ENCODE measurements around the gene LHPP.

DNA sequence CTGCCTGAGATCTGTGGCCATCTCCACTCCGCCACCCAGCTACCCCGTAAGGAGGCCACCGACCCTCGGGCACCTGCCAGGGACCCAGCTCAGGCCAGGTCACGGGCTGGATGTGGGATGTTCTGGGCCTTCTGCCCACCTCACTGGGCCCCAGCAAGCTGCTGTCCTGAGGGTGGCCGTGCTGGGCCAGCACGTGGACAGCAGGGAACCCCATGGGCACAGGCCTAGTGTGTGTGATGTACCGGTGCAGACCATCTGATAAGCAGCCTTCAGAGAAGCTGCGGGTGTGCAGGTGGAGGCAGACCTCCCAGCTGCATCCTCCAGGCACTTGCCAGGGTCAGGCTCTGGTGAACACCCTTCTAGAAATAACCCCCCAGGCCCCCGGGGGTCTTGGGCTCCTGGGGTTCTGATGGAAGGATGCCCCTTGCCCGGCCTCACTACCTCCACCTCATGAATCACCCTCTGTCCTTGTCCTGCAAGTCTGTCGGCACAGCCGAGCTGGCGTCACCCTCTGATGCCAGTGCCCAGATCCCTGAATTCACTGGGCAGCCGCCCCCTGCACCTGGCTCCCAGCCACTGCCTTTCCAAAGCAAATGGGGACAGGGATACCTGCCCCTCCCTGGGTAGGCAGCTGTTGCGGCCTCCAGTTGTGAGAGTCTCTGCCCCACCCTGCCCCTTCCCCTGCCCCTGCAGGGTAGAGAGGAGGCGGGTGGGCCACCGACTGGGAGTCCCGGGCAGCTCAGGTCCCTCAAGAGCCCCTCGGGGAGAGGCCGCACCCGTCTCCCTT, 142.8 kb downstream of the LHPP start:
- TF ChIP-seq POLR2A (IDR thresholded peaks at IDR 0.05) = no peak
- TF ChIP-seq, protein P1, sequence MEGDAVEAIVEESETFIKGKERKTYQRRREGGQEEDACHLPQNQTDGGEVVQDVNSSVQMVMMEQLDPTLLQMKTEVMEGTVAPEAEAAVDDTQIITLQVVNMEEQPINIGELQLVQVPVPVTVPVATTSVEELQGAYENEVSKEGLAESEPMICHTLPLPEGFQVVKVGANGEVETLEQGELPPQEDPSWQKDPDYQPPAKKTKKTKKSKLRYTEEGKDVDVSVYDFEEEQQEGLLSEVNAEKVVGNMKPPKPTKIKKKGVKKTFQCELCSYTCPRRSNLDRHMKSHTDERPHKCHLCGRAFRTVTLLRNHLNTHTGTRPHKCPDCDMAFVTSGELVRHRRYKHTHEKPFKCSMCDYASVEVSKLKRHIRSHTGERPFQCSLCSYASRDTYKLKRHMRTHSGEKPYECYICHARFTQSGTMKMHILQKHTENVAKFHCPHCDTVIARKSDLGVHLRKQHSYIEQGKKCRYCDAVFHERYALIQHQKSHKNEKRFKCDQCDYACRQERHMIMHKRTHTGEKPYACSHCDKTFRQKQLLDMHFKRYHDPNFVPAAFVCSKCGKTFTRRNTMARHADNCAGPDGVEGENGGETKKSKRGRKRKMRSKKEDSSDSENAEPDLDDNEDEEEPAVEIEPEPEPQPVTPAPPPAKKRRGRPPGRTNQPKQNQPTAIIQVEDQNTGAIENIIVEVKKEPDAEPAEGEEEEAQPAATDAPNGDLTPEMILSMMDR (IDR thresholded peaks at IDR 0.05) = no peak
